Liver (tissue), 2 donors: ENCODE data around the gene AP4S1.

Source experiments
- FOXA1 ChIP-seq: IDR thresholded peaks from 2 replicates; pipeline ENCODE4 v1.6.1; 2016; ENCODE audit warnings: antibody characterized with exemption
- TF ChIP-seq, protein P1 (sequence below): IDR thresholded peaks from 2 replicates; pipeline ENCODE4 v1.6.1; 2016; ENCODE audit warnings: antibody characterized with exemption
- TF ChIP-seq, protein P2 (sequence below): IDR thresholded peaks from 2 replicates; pipeline ENCODE4 v1.6.1; 2016; ENCODE audit warnings: antibody characterized with exemption
- TF ChIP-seq, protein P3 (sequence below): fragments of 150-350 bp; IDR thresholded peaks from 2 replicates; pipeline ENCODE4 v1.5.1; 2017; ENCODE audit warnings: improper control_type of control experiment, low read depth, low read length; ENCODE audit not compliant: missing input control
- TF ChIP-seq, protein P4 (sequence below): IDR thresholded peaks from 2 replicates; pipeline ENCODE4 v1.6.1; 2016; ENCODE audit warnings: antibody characterized with exemption, mild to moderate bottlenecking
- donor health status: healthy.

DNA sequence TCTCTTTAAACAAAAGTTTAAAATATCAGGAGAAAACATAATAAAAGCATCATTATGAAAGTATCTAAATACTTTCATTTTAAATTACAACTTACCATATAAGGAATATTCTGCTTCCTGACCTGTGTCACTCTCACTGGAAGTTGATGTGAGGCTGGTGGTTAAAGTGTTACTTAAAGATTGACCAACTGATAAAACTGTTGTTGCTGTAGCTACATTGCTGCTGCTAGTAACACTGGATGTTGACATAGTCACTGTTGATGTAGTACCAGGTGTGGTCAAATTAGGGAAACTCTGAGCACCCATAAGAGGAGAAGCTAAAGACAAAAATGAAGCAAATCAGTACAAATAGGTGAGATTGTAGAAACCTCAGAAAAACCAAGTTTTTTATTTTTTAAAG lies 102.2 kb downstream of the AP4S1 start:
- TF ChIP-seq, protein P1, sequence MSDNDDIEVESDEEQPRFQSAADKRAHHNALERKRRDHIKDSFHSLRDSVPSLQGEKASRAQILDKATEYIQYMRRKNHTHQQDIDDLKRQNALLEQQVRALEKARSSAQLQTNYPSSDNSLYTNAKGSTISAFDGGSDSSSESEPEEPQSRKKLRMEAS, result no peak
- TF ChIP-seq, protein P2, sequence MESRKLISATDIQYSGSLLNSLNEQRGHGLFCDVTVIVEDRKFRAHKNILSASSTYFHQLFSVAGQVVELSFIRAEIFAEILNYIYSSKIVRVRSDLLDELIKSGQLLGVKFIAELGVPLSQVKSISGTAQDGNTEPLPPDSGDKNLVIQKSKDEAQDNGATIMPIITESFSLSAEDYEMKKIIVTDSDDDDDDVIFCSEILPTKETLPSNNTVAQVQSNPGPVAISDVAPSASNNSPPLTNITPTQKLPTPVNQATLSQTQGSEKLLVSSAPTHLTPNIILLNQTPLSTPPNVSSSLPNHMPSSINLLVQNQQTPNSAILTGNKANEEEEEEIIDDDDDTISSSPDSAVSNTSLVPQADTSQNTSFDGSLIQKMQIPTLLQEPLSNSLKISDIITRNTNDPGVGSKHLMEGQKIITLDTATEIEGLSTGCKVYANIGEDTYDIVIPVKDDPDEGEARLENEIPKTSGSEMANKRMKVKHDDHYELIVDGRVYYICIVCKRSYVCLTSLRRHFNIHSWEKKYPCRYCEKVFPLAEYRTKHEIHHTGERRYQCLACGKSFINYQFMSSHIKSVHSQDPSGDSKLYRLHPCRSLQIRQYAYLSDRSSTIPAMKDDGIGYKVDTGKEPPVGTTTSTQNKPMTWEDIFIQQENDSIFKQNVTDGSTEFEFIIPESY, result peak; percentile 10
- TF ChIP-seq, protein P3, sequence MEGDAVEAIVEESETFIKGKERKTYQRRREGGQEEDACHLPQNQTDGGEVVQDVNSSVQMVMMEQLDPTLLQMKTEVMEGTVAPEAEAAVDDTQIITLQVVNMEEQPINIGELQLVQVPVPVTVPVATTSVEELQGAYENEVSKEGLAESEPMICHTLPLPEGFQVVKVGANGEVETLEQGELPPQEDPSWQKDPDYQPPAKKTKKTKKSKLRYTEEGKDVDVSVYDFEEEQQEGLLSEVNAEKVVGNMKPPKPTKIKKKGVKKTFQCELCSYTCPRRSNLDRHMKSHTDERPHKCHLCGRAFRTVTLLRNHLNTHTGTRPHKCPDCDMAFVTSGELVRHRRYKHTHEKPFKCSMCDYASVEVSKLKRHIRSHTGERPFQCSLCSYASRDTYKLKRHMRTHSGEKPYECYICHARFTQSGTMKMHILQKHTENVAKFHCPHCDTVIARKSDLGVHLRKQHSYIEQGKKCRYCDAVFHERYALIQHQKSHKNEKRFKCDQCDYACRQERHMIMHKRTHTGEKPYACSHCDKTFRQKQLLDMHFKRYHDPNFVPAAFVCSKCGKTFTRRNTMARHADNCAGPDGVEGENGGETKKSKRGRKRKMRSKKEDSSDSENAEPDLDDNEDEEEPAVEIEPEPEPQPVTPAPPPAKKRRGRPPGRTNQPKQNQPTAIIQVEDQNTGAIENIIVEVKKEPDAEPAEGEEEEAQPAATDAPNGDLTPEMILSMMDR, result no peak
- TF ChIP-seq, protein P4, sequence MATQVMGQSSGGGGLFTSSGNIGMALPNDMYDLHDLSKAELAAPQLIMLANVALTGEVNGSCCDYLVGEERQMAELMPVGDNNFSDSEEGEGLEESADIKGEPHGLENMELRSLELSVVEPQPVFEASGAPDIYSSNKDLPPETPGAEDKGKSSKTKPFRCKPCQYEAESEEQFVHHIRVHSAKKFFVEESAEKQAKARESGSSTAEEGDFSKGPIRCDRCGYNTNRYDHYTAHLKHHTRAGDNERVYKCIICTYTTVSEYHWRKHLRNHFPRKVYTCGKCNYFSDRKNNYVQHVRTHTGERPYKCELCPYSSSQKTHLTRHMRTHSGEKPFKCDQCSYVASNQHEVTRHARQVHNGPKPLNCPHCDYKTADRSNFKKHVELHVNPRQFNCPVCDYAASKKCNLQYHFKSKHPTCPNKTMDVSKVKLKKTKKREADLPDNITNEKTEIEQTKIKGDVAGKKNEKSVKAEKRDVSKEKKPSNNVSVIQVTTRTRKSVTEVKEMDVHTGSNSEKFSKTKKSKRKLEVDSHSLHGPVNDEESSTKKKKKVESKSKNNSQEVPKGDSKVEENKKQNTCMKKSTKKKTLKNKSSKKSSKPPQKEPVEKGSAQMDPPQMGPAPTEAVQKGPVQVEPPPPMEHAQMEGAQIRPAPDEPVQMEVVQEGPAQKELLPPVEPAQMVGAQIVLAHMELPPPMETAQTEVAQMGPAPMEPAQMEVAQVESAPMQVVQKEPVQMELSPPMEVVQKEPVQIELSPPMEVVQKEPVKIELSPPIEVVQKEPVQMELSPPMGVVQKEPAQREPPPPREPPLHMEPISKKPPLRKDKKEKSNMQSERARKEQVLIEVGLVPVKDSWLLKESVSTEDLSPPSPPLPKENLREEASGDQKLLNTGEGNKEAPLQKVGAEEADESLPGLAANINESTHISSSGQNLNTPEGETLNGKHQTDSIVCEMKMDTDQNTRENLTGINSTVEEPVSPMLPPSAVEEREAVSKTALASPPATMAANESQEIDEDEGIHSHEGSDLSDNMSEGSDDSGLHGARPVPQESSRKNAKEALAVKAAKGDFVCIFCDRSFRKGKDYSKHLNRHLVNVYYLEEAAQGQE, result peak; percentile 47
- peak; percentile 90 for TF ChIP-seq FOXA1
